H9 (cell line): Measurements from ENCODE around the gene BRPF1. TPM values are rescaled to one million over a fixed set of nuclear protein-coding genes. Genes with fewer than 3 reads are reported as not detected.

Experiments
- DNase-seq: peaks from one replicate; pipeline ENCODE4 v3.0.0-alpha.2; 2017
- H2AFZ ChIP-seq: one replicate; pipeline ENCODE4 v1.6.1; 2013; ENCODE audit warnings: mild to moderate bottlenecking, low read length, control low read depth, moderate library complexity
- H2AK5ac ChIP-seq: 2 replicates; pipeline ENCODE4 v1.6.1; 2013; ENCODE audit warnings: low read length, control low read depth, mixed read lengths; ENCODE audit not compliant: insufficient read length
- H2BK120ac ChIP-seq: one replicate; pipeline ENCODE4 v1.6.1; 2013; ENCODE audit warnings: low read depth, mild to moderate bottlenecking, low read length, control low read depth, inconsistent platforms; ENCODE audit not compliant: poor library complexity, severe bottlenecking
- H2BK12ac ChIP-seq: 2 replicates; pipeline ENCODE4 v1.6.1; 2013; ENCODE audit warnings: low read length, control low read depth, mixed read lengths, low read depth; ENCODE audit not compliant: insufficient read length
- H2BK15ac ChIP-seq: 2 replicates; pipeline ENCODE4 v1.6.1; 2013; ENCODE audit warnings: low read depth, low read length, control low read depth
- H2BK20ac ChIP-seq: one replicate; pipeline ENCODE4 v1.6.1; 2013; ENCODE audit warnings: low read depth, mild to moderate bottlenecking, low read length, control low read depth, inconsistent platforms; ENCODE audit not compliant: poor library complexity, severe bottlenecking
- H2BK5ac ChIP-seq: 2 replicates; pipeline ENCODE4 v1.6.1; 2013; ENCODE audit warnings: low read length, control low read depth, mixed read lengths; ENCODE audit not compliant: insufficient read length
- H3K14ac ChIP-seq: 2 replicates; pipeline ENCODE4 v1.6.1; 2013; ENCODE audit warnings: low read length, control low read depth; ENCODE audit not compliant: insufficient read depth
- H3K18ac ChIP-seq: 2 replicates; pipeline ENCODE4 v1.6.1; 2013; ENCODE audit warnings: low read depth, mild to moderate bottlenecking, mixed read lengths, low read length, control low read depth; ENCODE audit not compliant: insufficient read length
- H3K23ac ChIP-seq: 2 replicates; pipeline ENCODE4 v1.6.1; 2013; ENCODE audit warnings: low read length, control low read depth, mixed read lengths, low read depth; ENCODE audit not compliant: insufficient read length
- H3K23me2 ChIP-seq: 2 replicates; pipeline ENCODE4 v1.6.1; 2013; ENCODE audit warnings: low read depth, mild to moderate bottlenecking, mixed read lengths, low read length, control low read depth; ENCODE audit not compliant: insufficient read length, poor library complexity, severe bottlenecking
- H3K27ac ChIP-seq: 2 replicates; pipeline ENCODE4 v1.5.1; 2013; ENCODE audit warnings: low read length, control low read depth, mixed read lengths, low read depth; ENCODE audit not compliant: insufficient read length
- H3K27me3 ChIP-seq: 2 replicates; pipeline ENCODE4 v1.6.1; 2013; ENCODE audit warnings: low read length, control low read depth, inconsistent platforms; ENCODE audit not compliant: insufficient read depth
- H3K4ac ChIP-seq: 2 replicates; pipeline ENCODE4 v1.6.1; 2013; ENCODE audit warnings: low read depth, mild to moderate bottlenecking, control low read depth, inconsistent platforms, low read length, moderate library complexity
- H3K4me1 ChIP-seq: 2 replicates; pipeline ENCODE4 v1.6.1; 2013; ENCODE audit warnings: low read length, control low read depth, inconsistent platforms; ENCODE audit not compliant: insufficient read depth
- H3K4me2 ChIP-seq: 2 replicates; pipeline ENCODE4 v1.6.1; 2013; ENCODE audit warnings: low read length, control low read depth, mixed read lengths; ENCODE audit not compliant: insufficient read length, insufficient read depth
- H3K56ac ChIP-seq: 2 replicates; pipeline ENCODE4 v1.6.1; 2013; ENCODE audit warnings: low read depth, mild to moderate bottlenecking, mixed read lengths, low read length, control low read depth; ENCODE audit not compliant: insufficient read length
- H3K79me1 ChIP-seq: 2 replicates; pipeline ENCODE4 v1.6.1; 2013; ENCODE audit warnings: low read depth, mild to moderate bottlenecking, moderate library complexity, low read length, control low read depth, inconsistent platforms; ENCODE audit not compliant: insufficient read depth, poor library complexity, severe bottlenecking
- H3K79me2 ChIP-seq: 2 replicates; pipeline ENCODE4 v1.6.1; 2013; ENCODE audit warnings: low read length, control low read depth, inconsistent platforms; ENCODE audit not compliant: insufficient read depth
- H3K9ac ChIP-seq: 2 replicates; pipeline ENCODE4 v1.6.1; 2013; ENCODE audit warnings: low read length, control low read depth, mixed read lengths; ENCODE audit not compliant: insufficient read length; ENCODE audit errors: extremely low read depth
- H3K9me3 ChIP-seq: one replicate; pipeline ENCODE4 v1.6.1; 2013; ENCODE audit warnings: low read depth, low read length, inconsistent platforms; ENCODE audit not compliant: control insufficient read depth
- H3T11ph ChIP-seq: one replicate; pipeline ENCODE4 v1.6.1; 2013; ENCODE audit warnings: mild to moderate bottlenecking, low read length, control low read depth, inconsistent platforms
- H4K20me1 ChIP-seq: one replicate; pipeline ENCODE4 v1.6.1; 2013; ENCODE audit not compliant: control insufficient read depth, insufficient read length, insufficient read depth
- H4K5ac ChIP-seq: 2 replicates; pipeline ENCODE4 v1.6.1; 2013; ENCODE audit warnings: low read depth, mild to moderate bottlenecking, mixed read lengths, low read length, control low read depth; ENCODE audit not compliant: insufficient read length
- H4K8ac ChIP-seq: replicated peaks from 2 replicates; pipeline ENCODE4 v1.6.1; 2013; ENCODE audit warnings: low read length, control low read depth, mixed read lengths, low read depth; ENCODE audit not compliant: insufficient read length
- H4K91ac ChIP-seq: 2 replicates; pipeline ENCODE4 v1.6.1; 2013; ENCODE audit warnings: low read depth, mild to moderate bottlenecking, moderate library complexity, mixed read lengths, low read length, control low read depth; ENCODE audit not compliant: insufficient read length
- H3K27ac Mint-ChIP-seq, 3 experiments: 2 replicates in 2 of 3; 3 replicates in 1 of 3; pipeline ENCODE4 v1.8.0; 2020 to 2021; ENCODE audit warnings: mixed read lengths in 3 of 3, mild to moderate bottlenecking in 1 of 3, moderate library complexity in 1 of 3
- H3K27me3 Mint-ChIP-seq: 2 replicates; pipeline ENCODE4 v1.8.0; 2021; ENCODE audit warnings: low read depth, mild to moderate bottlenecking, moderate library complexity, mixed read lengths
- H3K36me3 Mint-ChIP-seq, 3 experiments: 2 replicates in 2 of 3; 3 replicates in 1 of 3; pipeline ENCODE4 v1.8.0; 2020 to 2021; ENCODE audit warnings: low read depth in 3 of 3, mixed read lengths in 3 of 3; ENCODE audit not compliant: insufficient read depth in 1 of 3
- H3K4me1 Mint-ChIP-seq, 2 experiments: 2 replicates each; pipeline ENCODE4 v1.8.0; 2020; ENCODE audit warnings: mixed read lengths in 2 of 2
- H3K4me3 Mint-ChIP-seq, 2 experiments: 2 replicates in 1 of 2; 3 replicates in 1 of 2; pipeline ENCODE4 v1.8.0; 2020 to 2021; ENCODE audit warnings: mild to moderate bottlenecking in 2 of 2, mixed read lengths in 2 of 2, moderate library complexity in 1 of 2
- H3K9me3 Mint-ChIP-seq, 2 experiments: 2 replicates in 1 of 2; 3 replicates in 1 of 2; pipeline ENCODE4 v1.8.0; 2020; ENCODE audit warnings: mild to moderate bottlenecking in 2 of 2, mixed read lengths in 2 of 2, moderate library complexity in 1 of 2
- CTCF ChIP-seq: fragments of 200-600 bp; sonication (generic); conservative IDR thresholded peaks from 3 replicates; pipeline ENCODE4 v1.8.0; 2021; ENCODE audit warnings: antibody characterized with exemption, mild to moderate bottlenecking
- WGBS: extraction: QIAGEN DNeasy Blood & Tissue Kit; methylation state at CpG from one replicate; pipeline ENCODE4 v1.1.7; 2013; ENCODE audit warnings: missing lambda C conversion rate, low lambda C conversion rate, mixed read lengths; ENCODE audit not compliant: insufficient read length; ENCODE audit errors: extremely low coverage; 5-methylcytosine and 5-hydroxymethylcytosine counted together
- total RNA-seq: library from RNA; stranded (reverse); gene quantifications from 2 replicates; pipeline ENCODE4 v1.2.1, GENCODE V29; 2021

Gene BRPF1
- total RNA-seq, 1 experiment from 2014 or later = 38.6 TPM

DNA sequence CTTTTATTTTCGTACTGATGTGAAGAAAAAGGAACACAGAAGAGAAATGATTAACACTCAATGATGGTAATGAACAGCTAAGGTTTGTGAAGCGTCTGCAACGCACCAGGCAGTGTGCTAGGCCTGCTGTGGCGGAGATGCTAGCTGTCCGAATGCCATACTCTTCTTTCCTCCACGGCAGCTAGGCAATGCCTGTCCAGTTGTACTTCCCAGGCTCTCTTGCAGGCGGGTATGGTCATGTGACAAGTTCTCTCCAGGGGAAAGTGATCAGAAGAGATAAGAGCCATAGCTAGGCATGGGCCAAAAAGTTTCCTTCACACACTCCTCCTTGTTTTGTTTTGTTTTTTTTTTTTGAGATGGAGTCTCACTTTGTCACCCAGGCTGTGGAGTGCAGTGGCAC, 54.1 kb downstream of the BRPF1 start:
- H3K79me1 ChIP-seq = no peaks in the 10 kb centered on the region
- no peak overlapping the region for H2BK12ac ChIP-seq
- no peaks in the 10 kb centered on the region for H3K27me3 Mint-ChIP-seq
- H3K14ac ChIP-seq = no peak overlapping the region
- H3K4me1 ChIP-seq = no peaks in the 10 kb centered on the region
- no peak overlapping the region for H2BK5ac ChIP-seq
- H3K18ac ChIP-seq = no peak overlapping the region
- H3K4me2 ChIP-seq = no peak overlapping the region
- peaks cover 30 to 84% (median 82%) of the 10 kb centered on the region in 3 experiments; a peak in 6 of 7 replicates for H3K36me3 Mint-ChIP-seq
- no peak overlapping the region for H4K5ac ChIP-seq
- no CpG with 5 or more reads among the region's 7 CpGs for WGBS
- H3K9me3 ChIP-seq = no peaks in the 10 kb centered on the region
- no peak overlapping the region; a peak in 1 of 7 replicates for H3K27ac Mint-ChIP-seq
- H3K56ac ChIP-seq = no peak overlapping the region
- no peak overlapping the region for H4K8ac ChIP-seq
- H3T11ph ChIP-seq = no peak overlapping the region
- H2AFZ ChIP-seq = no peak overlapping the region
- H3K9me3 Mint-ChIP-seq = no peaks in the 10 kb centered on the region
- no peak overlapping the region for H3K9ac ChIP-seq
- H3K79me2 ChIP-seq = no peaks in the 10 kb centered on the region
- TF ChIP-seq CTCF = no peak
- H4K20me1 ChIP-seq = no peaks in the 10 kb centered on the region
- H3K23me2 ChIP-seq = no peaks in the 10 kb centered on the region
- H3K23ac ChIP-seq = no peak overlapping the region
- H3K4me3 Mint-ChIP-seq = no peak overlapping the region
- no peak overlapping the region for H3K27ac ChIP-seq
- H2BK20ac ChIP-seq = no peak overlapping the region
- no peak for DNase-seq
- H2AK5ac ChIP-seq = no peak overlapping the region
- H3K27me3 ChIP-seq = no peaks in the 10 kb centered on the region
- no peak overlapping the region for H3K4ac ChIP-seq
- no peak overlapping the region for H2BK15ac ChIP-seq
- H4K91ac ChIP-seq = no peak overlapping the region
- H3K4me1 Mint-ChIP-seq = no peaks in the 10 kb centered on the region
- no peak overlapping the region for H2BK120ac ChIP-seq
